Lower lobe of right lung (tissue), 2 donors: ENCODE data around the gene EEPD1. TPM values are rescaled to one million over a fixed set of nuclear protein-coding genes. Genes with fewer than 3 reads are reported as not detected.

ENCODE experiments used
- ATAC-seq, 2 donors: fragments of 200-7000 bp; cut with Tn5 transposase; one replicate each; pipeline ENCODE4 v1.9.1; 2020 to 2022; ENCODE audit warnings: mild to moderate bottlenecking in 2 of 2, moderate library complexity in 2 of 2
- DNase-seq: peaks from one replicate; pipeline ENCODE4 v3.0.0-alpha.2; 2020
- H3K27ac ChIP-seq: fragments of 200-600 bp; one replicate; pipeline ENCODE4 v1.8.0; 2022
- H3K27me3 ChIP-seq: fragments of 200-600 bp; one replicate; pipeline ENCODE4 v1.8.0; 2022; ENCODE audit warnings: low read depth
- H3K36me3 ChIP-seq: fragments of 200-600 bp; one replicate; pipeline ENCODE4 v1.8.0; 2022; ENCODE audit warnings: mild to moderate bottlenecking
- H3K4me1 ChIP-seq: fragments of 200-600 bp; one replicate; pipeline ENCODE4 v1.8.0; 2022
- H3K4me3 ChIP-seq: fragments of 200-600 bp; one replicate; pipeline ENCODE4 v1.8.0; 2022; ENCODE audit warnings: mild to moderate bottlenecking
- H3K9me3 ChIP-seq: fragments of 200-600 bp; one replicate; pipeline ENCODE4 v1.8.0; 2022
- intact Hi-C: fragments of 100-400 bp; cut with DNase I; formaldehyde crosslinking; loops from one replicate; pipeline ENCODE4 v1.11.0; 2022
- total RNA-seq: library from RNA; stranded (reverse); fragmentation: NEBNext Ultra II Directional; extraction: Animal tissue kit (Norgen Biotek cat#: 25700); gene quantifications from one replicate; pipeline ENCODE4 v1.2.1, GENCODE V29; 2021
- TF ChIP-seq, protein P1 (sequence below): fragments of 200-600 bp; IDR thresholded peaks from one replicate; pipeline ENCODE4 v1.8.0; 2022; ENCODE audit warnings: antibody characterized with exemption, mild to moderate bottlenecking
- donor health status: DM: no; HTN: yes; CAD: no; lungs with severe emphysema.

EEPD1 gene
- total RNA-seq, 1 donor from 2014 or later, result 7.9 TPM

DNA sequence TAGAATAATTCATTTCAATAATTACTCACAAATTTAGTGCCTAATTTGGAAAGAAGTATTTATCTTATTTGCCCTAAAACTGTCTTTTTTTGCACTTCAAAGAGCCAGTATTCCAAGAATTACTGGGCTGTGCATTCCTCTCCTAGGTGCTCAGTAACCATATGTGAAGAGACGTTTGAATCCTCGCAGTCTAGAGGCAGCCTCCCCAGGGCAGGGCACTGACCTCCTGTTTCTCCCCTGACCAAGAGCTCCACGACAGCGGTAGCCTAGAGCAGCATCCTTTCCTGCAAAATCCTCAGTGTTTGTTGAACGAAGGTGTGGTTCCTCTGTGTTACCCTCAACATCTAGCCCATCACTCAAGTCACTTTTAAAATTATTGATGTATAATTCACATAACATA lies 113.1 kb downstream of the EEPD1 start:
- TF ChIP-seq, protein P1, sequence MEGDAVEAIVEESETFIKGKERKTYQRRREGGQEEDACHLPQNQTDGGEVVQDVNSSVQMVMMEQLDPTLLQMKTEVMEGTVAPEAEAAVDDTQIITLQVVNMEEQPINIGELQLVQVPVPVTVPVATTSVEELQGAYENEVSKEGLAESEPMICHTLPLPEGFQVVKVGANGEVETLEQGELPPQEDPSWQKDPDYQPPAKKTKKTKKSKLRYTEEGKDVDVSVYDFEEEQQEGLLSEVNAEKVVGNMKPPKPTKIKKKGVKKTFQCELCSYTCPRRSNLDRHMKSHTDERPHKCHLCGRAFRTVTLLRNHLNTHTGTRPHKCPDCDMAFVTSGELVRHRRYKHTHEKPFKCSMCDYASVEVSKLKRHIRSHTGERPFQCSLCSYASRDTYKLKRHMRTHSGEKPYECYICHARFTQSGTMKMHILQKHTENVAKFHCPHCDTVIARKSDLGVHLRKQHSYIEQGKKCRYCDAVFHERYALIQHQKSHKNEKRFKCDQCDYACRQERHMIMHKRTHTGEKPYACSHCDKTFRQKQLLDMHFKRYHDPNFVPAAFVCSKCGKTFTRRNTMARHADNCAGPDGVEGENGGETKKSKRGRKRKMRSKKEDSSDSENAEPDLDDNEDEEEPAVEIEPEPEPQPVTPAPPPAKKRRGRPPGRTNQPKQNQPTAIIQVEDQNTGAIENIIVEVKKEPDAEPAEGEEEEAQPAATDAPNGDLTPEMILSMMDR, result no peak
- no peak overlapping the region for H3K27ac ChIP-seq
- no peaks in the 10 kb centered on the region for H3K27me3 ChIP-seq
- H3K9me3 ChIP-seq, result no peaks in the 10 kb centered on the region
- no peaks in the 10 kb centered on the region for H3K36me3 ChIP-seq
- peaks cover 48% of the 10 kb centered on the region for H3K4me1 ChIP-seq
- no peak for DNase-seq
- H3K4me3 ChIP-seq, result no peak overlapping the region
- intact Hi-C loops, result no loop called here
- ATAC-seq, result no peak

DNA sequence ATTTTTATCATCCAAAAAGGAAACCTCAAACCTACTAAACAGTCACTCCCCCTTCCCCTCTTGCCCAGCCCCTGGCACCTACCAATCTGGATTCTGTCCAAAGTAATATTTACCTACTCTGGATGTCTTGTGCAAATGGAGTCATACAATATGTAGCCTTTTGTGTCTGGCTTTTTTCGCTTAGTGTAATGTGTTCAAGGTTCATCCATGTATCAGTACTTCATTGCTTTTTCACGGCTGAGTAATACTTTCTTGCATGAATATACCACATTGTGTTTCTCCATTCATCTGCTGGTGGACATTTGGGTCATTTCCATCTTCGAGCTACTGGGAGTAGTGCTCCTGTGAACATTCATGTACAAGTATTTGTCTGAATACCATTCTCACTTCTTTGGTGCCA lies 113.6 kb downstream of the EEPD1 start:
- TF ChIP-seq, protein P1, result no peak
- H3K4me1 ChIP-seq, result peaks cover 44% of the 10 kb centered on the region

DNA sequence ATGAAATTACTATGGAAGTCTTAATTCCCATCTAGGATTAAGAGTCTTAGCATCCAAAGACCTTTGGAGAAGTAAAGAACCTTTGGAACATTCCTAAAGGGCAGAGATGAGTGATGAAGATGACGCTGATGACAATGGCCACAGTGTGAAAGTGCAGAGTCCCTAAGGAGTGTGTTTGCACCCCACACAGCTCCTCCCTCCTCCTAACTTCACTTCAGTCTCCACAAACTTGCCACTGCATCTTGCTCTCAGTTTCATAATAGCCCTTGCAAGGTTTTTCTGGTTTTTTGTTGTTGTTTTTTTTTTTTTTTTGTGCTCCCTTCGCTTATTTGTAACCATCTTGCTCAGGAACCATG lies 119.1 kb downstream of the EEPD1 start:
- H3K9me3 ChIP-seq, result no peaks in the 10 kb centered on the region
- no peak overlapping the region for H3K4me3 ChIP-seq
- H3K27me3 ChIP-seq, result no peaks in the 10 kb centered on the region
- H3K4me1 ChIP-seq, result peaks cover 8% of the 10 kb centered on the region
- TF ChIP-seq, protein P1, result no peak
- no peak overlapping the region for H3K27ac ChIP-seq
- DNase-seq (no peak), ATAC-seq (no peak)
- intact Hi-C loops, result no loop called here
- H3K36me3 ChIP-seq, result no peaks in the 10 kb centered on the region

More for the DNA sequence above, 113.6 kb downstream of the EEPD1 start:
- no peaks in the 10 kb centered on the region for H3K9me3 ChIP-seq
- DNase-seq (no peak), ATAC-seq (no peak)
- no peak overlapping the region for H3K27ac ChIP-seq
- intact Hi-C loops, result no loop called here
- H3K36me3 ChIP-seq, result no peaks in the 10 kb centered on the region
- H3K27me3 ChIP-seq, result no peaks in the 10 kb centered on the region
- H3K4me3 ChIP-seq, result no peak overlapping the region

GRCh38 chr7:36272567-36273269 lies 119.7 kb downstream of the EEPD1 start:
- intact Hi-C loops, result no loop called here
- Histone ChIP-seq H3K4me1 (peaks cover 8% of the 10 kb centered on the region), H3K4me3 (no peak overlapping the region), H3K27ac (no peak overlapping the region), H3K27me3 (no peaks in the 10 kb centered on the region), H3K36me3 (no peaks in the 10 kb centered on the region), H3K9me3 (no peaks in the 10 kb centered on the region)
- DNase-seq (peak; percentile 57), ATAC-seq (peak; percentile 48 to 82)
- TF ChIP-seq, protein P1, result no peak

GRCh38 chr7:36273836-36274235 lies 120.8 kb downstream of the EEPD1 start:
- intact Hi-C loops, result no loop called here
- no peak overlapping the region for H3K27ac ChIP-seq
- H3K9me3 ChIP-seq, result no peaks in the 10 kb centered on the region
- ATAC-seq (no peak), DNase-seq (no peak)
- TF ChIP-seq, protein P1, result no peak
- no peaks in the 10 kb centered on the region for H3K27me3 ChIP-seq
- no peaks in the 10 kb centered on the region for H3K36me3 ChIP-seq
- H3K4me3 ChIP-seq, result no peak overlapping the region
- H3K4me1 ChIP-seq, result peaks cover 8% of the 10 kb centered on the region
